OCI-LY3 (cell line): Measurements from ENCODE around the gene TMEM63A.

Experiments
- CTCF ChIP-seq: fragments of 200-600, 300-600 bp; sonication (generic); IDR thresholded peaks from 2 replicates; pipeline ENCODE4 v1.5.1; 2014; ENCODE audit warnings: antibody characterized with exemption, low read length, low read depth
- EZH2phosphoT487 ChIP-seq: fragments of 200-600 bp; shearing (Covaris generic); IDR thresholded peaks from 2 replicates; pipeline ENCODE4 v1.6.1; 2018; ENCODE audit warnings: antibody characterized with exemption, mixed run types, low read depth

DNA sequence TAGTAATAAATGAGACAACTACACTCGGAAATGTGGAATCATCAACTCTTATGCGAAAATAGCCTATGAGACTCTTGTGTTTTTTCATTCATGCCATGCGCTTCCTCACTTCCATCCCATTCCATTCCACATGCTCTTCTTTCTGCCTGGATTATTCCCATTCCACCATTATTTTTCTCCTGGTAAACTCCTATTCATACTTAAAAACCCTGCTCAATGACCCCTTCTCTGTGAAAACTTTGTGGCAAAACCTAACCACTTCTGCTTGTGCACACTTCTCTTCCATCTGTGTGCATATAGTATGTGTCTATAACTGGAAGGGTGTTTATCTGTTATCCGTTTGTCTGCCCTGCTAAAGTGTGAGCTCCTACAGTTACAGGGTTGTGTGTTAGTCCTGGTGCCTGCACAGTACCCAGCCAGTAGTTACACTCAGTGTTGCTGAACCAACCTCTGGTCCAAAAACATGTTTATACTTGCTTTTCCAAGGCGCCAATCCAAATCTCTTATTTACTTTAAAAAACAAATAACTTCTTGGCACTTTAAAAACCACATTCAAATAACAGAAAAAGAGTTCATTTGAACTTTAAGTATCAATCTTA, 61.6 kb downstream of the TMEM63A start:
- no peak for TF ChIP-seq CTCF
- no peak for TF ChIP-seq EZH2phosphoT487
